Suppressor macrophage treated with lipopolysaccharide for 1 hour (primary cell): ENCODE results near the gene SLC4A8.
"Not testable (repeated sequence)": the region's sequence is repeated elsewhere in the genome, so short reads cannot be mapped to it uniquely, and the experiment has no call there.

Experiments used
- DNase-seq, 3 donors: peaks; one replicate each; pipeline ENCODE4 v3.0.0-alpha.2; 2020 to 2022

SLC4A8 gene

GRCh38 chr12:51430196-51430895 lies 5.7 kb downstream of the SLC4A8 start:
- no peak for DNase-seq

GRCh38 chr12:51432921-51433320 lies 8.3 kb downstream of the SLC4A8 start:
- DNase-seq = no peak

- DNase-seq = no peak
Observed at GRCh38 chr12:51434305-51434704, 9.7 kb downstream of the SLC4A8 start.

GRCh38 chr12:51437431-51437830 lies 12.8 kb downstream of the SLC4A8 start:
- no peak for DNase-seq

- DNase-seq = no peak
Observed at GRCh38 chr12:51439330-51439729, 14.7 kb downstream of the SLC4A8 start.

- DNase-seq = peak in 2 of 3 donors; percentile 49 to 52
Observed at GRCh38 chr12:51441583-51441982, 17.0 kb downstream of the SLC4A8 start.

GRCh38 chr12:51442324-51442723 lies 17.7 kb downstream of the SLC4A8 start:
- no peak for DNase-seq

GRCh38 chr12:51443573-51443972 lies 18.9 kb downstream of the SLC4A8 start:
- DNase-seq = no peak

- peak in 1 of 3 donors; percentile 32 for DNase-seq
Observed at GRCh38 chr12:51448618-51449256, 24.1 kb downstream of the SLC4A8 start.

- no peak for DNase-seq
Observed at GRCh38 chr12:51449580-51450246, 25.1 kb downstream of the SLC4A8 start.

- DNase-seq = no peak
Observed at GRCh38 chr12:51450333-51450732, 25.7 kb downstream of the SLC4A8 start.

- DNase-seq = no peak
Observed at GRCh38 chr12:51450806-51451205, 26.2 kb downstream of the SLC4A8 start.

GRCh38 chr12:51454016-51454415 lies 29.4 kb downstream of the SLC4A8 start:
- DNase-seq = not testable (repeated sequence)

- not testable (repeated sequence) for DNase-seq
Observed at GRCh38 chr12:51455050-51455449, 30.4 kb downstream of the SLC4A8 start.

- no peak for DNase-seq
Observed at GRCh38 chr12:51458635-51459034, 34.0 kb downstream of the SLC4A8 start.

- DNase-seq = no peak
Observed at GRCh38 chr12:51460519-51460918, 35.9 kb downstream of the SLC4A8 start.

- DNase-seq = peak; percentile 42 to 50 (median 43)
Observed at GRCh38 chr12:51465491-51465890, 40.9 kb downstream of the SLC4A8 start.

- DNase-seq = no peak
Observed at GRCh38 chr12:51470116-51470515, 45.5 kb downstream of the SLC4A8 start.

- DNase-seq = no peak
Observed at GRCh38 chr12:51471111-51471864, 46.7 kb downstream of the SLC4A8 start.

- DNase-seq = peak in 2 of 3 donors; percentile 18 to 27
Observed at GRCh38 chr12:51472984-51473383, 48.4 kb downstream of the SLC4A8 start.

GRCh38 chr12:51473947-51474346 lies 49.3 kb downstream of the SLC4A8 start:
- DNase-seq = no peak

- DNase-seq = no peak
Observed at GRCh38 chr12:51475543-51475942, 50.9 kb downstream of the SLC4A8 start.

- no peak for DNase-seq
Observed at GRCh38 chr12:51480978-51481377, 56.3 kb downstream of the SLC4A8 start.
